Osteoblast (primary cell): ENCODE data around the gene ZNF674. TPM values are rescaled to one million over a fixed set of nuclear protein-coding genes. Genes with fewer than 3 reads are reported as not detected.
"Not testable (repeated sequence)": the region's sequence is repeated elsewhere in the genome, so short reads cannot be mapped to it uniquely, and the experiment has no call there.

Experiments
- DNase-seq: peaks from one replicate; pipeline ENCODE4 v3.0.0; 2011; ENCODE audit warnings: low spot score, mixed read lengths; ENCODE audit not compliant: insufficient read length; ENCODE audit errors: missing footprints
- H2AFZ ChIP-seq: 2 replicates; pipeline ENCODE4 v1.6.0; 2011; ENCODE audit warnings: mild to moderate bottlenecking, low read length
- H3K27ac ChIP-seq: 2 replicates; pipeline ENCODE4 v1.5.1; 2011; ENCODE audit warnings: mild to moderate bottlenecking, low read depth, low read length, moderate library complexity
- H3K27me3 ChIP-seq: 2 replicates; pipeline ENCODE4 v1.6.0; 2012; ENCODE audit warnings: mild to moderate bottlenecking, control low read depth, inconsistent platforms, low read length, moderate library complexity; ENCODE audit not compliant: insufficient read depth
- H3K36me3 ChIP-seq: 2 replicates; pipeline ENCODE4 v1.5.1; 2011; ENCODE audit warnings: mild to moderate bottlenecking, low read length, control low read depth, moderate library complexity; ENCODE audit not compliant: insufficient read depth
- H3K4me1 ChIP-seq: 2 replicates; pipeline ENCODE4 v1.5.1; 2011; ENCODE audit warnings: mild to moderate bottlenecking, low read length, control low read depth, moderate library complexity; ENCODE audit not compliant: insufficient read depth
- H3K4me2 ChIP-seq: 2 replicates; pipeline ENCODE4 v1.6.0; 2011; ENCODE audit warnings: mild to moderate bottlenecking, low read length; ENCODE audit not compliant: insufficient read depth
- H3K4me3 ChIP-seq: fragments of 200-600 bp; sonication (generic); 3 replicates; pipeline ENCODE4 v1.5.1; 2012; ENCODE audit warnings: mild to moderate bottlenecking, low read length, inconsistent platforms; ENCODE audit not compliant: insufficient read depth
- H3K79me2 ChIP-seq: 2 replicates; pipeline ENCODE4 v1.6.0; 2012; ENCODE audit warnings: mild to moderate bottlenecking, low read length, control low read depth, inconsistent platforms; ENCODE audit not compliant: insufficient read depth
- H3K9me3 ChIP-seq: 2 replicates; pipeline ENCODE4 v1.5.1; 2011; ENCODE audit warnings: low read depth, low read length, control low read depth
- H4K20me1 ChIP-seq: 2 replicates; pipeline ENCODE4 v1.6.0; 2012; ENCODE audit warnings: mild to moderate bottlenecking, low read length, control low read depth; ENCODE audit not compliant: insufficient read depth
- total RNA-seq: library from RNA; depleted of rRNA; stranded (reverse); fragments of >200 nt; gene quantifications from 2 replicates; pipeline ENCODE4 v1.2.3, GENCODE V29; 2012
- TF ChIP-seq, protein P1 (sequence below): IDR thresholded peaks from 2 replicates; pipeline ENCODE4 v1.5.1; 2011; ENCODE audit warnings: mild to moderate bottlenecking, low read depth, low read length, moderate library complexity; ENCODE audit errors: extremely low read depth

ZNF674 gene
- total RNA-seq, 1 donor, result 4.7 TPM

DNA sequence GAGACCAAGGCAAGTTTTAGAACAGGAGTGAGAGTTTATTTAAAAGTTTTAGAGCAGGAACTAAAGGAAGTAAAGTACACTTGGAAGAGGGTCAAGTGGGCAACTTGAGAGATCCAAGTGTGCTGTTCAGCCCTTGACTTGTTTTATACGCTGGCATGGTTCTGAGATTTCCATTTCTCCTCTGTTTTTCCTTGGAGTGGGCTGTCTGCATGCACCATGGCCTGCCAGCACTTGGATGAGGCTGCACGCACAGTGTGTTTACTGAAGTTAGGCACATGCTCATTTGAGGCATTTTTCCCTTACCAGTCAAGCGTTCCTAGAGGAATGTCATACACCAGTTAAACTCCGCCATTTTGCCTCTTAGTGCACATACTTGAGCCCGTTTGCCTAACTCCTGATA, 8.7 kb upstream of the ZNF674 start:
- no peak overlapping the region for H3K4me2 ChIP-seq
- TF ChIP-seq, protein P1, sequence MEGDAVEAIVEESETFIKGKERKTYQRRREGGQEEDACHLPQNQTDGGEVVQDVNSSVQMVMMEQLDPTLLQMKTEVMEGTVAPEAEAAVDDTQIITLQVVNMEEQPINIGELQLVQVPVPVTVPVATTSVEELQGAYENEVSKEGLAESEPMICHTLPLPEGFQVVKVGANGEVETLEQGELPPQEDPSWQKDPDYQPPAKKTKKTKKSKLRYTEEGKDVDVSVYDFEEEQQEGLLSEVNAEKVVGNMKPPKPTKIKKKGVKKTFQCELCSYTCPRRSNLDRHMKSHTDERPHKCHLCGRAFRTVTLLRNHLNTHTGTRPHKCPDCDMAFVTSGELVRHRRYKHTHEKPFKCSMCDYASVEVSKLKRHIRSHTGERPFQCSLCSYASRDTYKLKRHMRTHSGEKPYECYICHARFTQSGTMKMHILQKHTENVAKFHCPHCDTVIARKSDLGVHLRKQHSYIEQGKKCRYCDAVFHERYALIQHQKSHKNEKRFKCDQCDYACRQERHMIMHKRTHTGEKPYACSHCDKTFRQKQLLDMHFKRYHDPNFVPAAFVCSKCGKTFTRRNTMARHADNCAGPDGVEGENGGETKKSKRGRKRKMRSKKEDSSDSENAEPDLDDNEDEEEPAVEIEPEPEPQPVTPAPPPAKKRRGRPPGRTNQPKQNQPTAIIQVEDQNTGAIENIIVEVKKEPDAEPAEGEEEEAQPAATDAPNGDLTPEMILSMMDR, result no peak
- H4K20me1 ChIP-seq, result no peaks in the 10 kb centered on the region
- no peaks in the 10 kb centered on the region for H3K27me3 ChIP-seq
- no peak for DNase-seq
- no peak overlapping the region for H3K27ac ChIP-seq
- H3K4me1 ChIP-seq, result peaks cover 3% of the 10 kb centered on the region
- H3K9me3 ChIP-seq, result no peaks in the 10 kb centered on the region
- no peak overlapping the region for H2AFZ ChIP-seq
- peaks cover 11% of the 10 kb centered on the region for H3K79me2 ChIP-seq
- H3K36me3 ChIP-seq, result no peaks in the 10 kb centered on the region
- no peak overlapping the region for H3K4me3 ChIP-seq

DNA sequence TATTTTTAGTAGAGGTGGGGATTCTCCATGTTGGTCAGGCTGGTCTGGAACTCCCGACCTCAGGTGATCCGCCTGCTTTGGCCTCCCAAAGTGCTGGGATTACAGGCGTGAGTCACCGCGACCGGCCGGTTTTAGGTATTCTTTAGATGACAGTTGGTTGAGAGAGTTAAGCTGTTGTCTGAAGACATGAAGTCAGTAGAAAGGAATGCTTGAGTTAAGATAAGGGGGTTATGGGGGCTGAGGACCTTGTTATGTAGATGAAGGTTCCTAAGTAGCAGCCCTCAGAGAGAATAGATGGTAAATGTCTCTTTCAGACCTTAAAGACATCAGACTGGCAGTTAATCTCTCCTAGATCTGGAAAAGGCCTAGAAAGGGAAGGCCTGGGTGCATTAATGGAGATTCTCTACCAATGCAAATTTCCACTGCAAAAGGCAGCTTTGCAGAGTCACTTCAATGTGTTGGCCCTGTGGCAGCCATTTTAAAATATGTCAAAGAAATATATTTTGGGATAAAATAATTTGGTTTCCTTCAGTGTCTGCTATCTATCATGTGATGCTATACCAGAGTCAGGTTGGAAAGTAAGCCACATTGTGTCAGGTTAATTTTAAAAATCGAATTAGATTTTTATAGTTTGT, 6.4 kb upstream of the ZNF674 start:
- H3K36me3 ChIP-seq, result no peaks in the 10 kb centered on the region
- no peaks in the 10 kb centered on the region for H4K20me1 ChIP-seq
- peak overlapping the region; percentile 61 for H3K27ac ChIP-seq
- no peak for DNase-seq
- H3K27me3 ChIP-seq, result no peaks in the 10 kb centered on the region
- peaks cover 24% of the 10 kb centered on the region for H3K79me2 ChIP-seq
- peaks cover 17% of the 10 kb centered on the region for H3K4me1 ChIP-seq
- no peak overlapping the region for H3K4me3 ChIP-seq
- H3K9me3 ChIP-seq, result no peaks in the 10 kb centered on the region
- no peak overlapping the region for H3K4me2 ChIP-seq
- TF ChIP-seq, protein P1, result no peak
- H2AFZ ChIP-seq, result no peak overlapping the region

DNA sequence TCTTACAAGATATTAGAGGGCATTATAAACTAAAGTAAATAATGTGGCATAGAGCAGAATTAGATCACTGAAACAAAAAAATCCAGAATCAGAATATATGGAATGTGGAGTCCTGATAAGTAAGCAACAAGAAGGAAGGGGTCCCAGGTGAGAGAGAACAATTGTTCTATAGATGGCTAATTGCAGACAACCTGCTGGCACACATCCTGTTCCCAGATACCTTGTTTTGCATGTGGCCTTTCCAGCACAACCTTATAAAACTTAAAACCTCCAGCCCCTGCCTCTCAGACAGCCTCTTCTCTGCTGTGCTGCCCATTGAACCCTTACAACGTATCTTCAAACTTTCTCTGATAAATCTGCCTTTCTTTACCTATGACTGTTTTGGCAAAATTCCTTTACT, 4.7 kb upstream of the ZNF674 start:
- no peaks in the 10 kb centered on the region for H3K27me3 ChIP-seq
- H3K4me2 ChIP-seq, result no peak overlapping the region
- no peaks in the 10 kb centered on the region for H3K36me3 ChIP-seq
- H3K4me1 ChIP-seq, result peaks cover 22% of the 10 kb centered on the region
- no peak overlapping the region for H2AFZ ChIP-seq
- TF ChIP-seq, protein P1, result no peak
- no peak for DNase-seq
- H4K20me1 ChIP-seq, result no peaks in the 10 kb centered on the region
- H3K79me2 ChIP-seq, result peaks cover 36% of the 10 kb centered on the region
- no peak overlapping the region for H3K27ac ChIP-seq
- no peak overlapping the region for H3K4me3 ChIP-seq
- no peaks in the 10 kb centered on the region for H3K9me3 ChIP-seq

DNA sequence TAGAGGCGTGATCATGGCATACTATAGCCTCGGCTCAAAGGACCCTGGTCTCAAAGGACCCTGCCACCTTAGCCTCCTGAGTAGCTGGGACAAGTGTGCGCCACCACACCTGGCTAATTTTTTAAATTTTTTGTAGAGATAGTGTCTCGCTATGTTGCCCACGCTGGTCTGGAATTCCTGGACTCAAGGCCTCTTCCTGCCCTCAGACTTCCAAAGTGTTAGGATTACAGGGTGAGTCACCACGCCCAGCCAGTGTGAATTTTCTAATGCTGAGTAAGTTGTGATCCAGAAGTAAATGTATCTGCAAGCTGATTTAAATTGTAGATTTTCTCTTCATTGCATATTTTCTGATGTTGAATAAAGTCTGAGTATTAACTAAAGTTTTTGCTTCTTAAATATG, 2.6 kb upstream of the ZNF674 start:
- H3K27me3 ChIP-seq, result no peaks in the 10 kb centered on the region
- peaks cover 36% of the 10 kb centered on the region for H3K79me2 ChIP-seq
- no peaks in the 10 kb centered on the region for H4K20me1 ChIP-seq
- DNase-seq, result no peak
- peaks cover 22% of the 10 kb centered on the region for H3K4me1 ChIP-seq
- H3K27ac ChIP-seq, result peak overlapping the region; percentile 2
- H3K4me2 ChIP-seq, result peak overlapping the region; percentile 57
- no peak overlapping the region for H2AFZ ChIP-seq
- TF ChIP-seq, protein P1, result no peak
- no peaks in the 10 kb centered on the region for H3K36me3 ChIP-seq
- H3K4me3 ChIP-seq, result peak overlapping the region; percentile 6
- H3K9me3 ChIP-seq, result no peaks in the 10 kb centered on the region

DNA sequence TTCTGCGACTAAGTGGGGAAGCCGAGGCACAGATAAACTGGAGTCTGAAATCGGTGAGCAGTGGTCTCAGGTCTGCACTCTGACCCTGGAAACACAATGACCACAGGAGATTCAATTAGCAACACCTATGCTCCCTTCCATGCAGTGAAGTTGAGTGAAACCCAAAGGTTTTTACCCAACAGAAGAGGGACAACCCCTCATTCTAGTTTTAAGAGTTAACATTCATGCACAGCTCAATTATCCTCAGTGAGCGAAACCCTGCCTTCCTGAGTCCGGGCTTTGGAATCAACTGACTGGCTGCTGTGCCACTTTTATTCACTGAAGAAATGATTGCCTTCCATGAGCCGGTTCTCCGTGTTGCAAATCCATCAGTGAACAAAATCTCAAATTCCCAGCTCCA, 694 bp downstream of the ZNF674 start:
- H3K27ac ChIP-seq, result peak overlapping the region; percentile 89
- not testable (repeated sequence) for DNase-seq, H3K9me3 ChIP-seq, H3K36me3 ChIP-seq, H2AFZ ChIP-seq, H4K20me1 ChIP-seq, H3K27me3 ChIP-seq
- H3K79me2 ChIP-seq, result peaks cover 29% of the 10 kb centered on the region
- peak overlapping the region; percentile 86 for H3K4me3 ChIP-seq
- peaks cover 18% of the 10 kb centered on the region for H3K4me1 ChIP-seq
- H3K4me2 ChIP-seq, result peak overlapping the region; percentile 88
